ENCODE results near the gene TTC28. TPM values are rescaled to one million over a fixed set of nuclear protein-coding genes. Genes with fewer than 3 reads are reported as not detected.

The TTC28 gene
- total RNA-seq, 1 donor from 2014 or later = 70.8 TPM

DNA sequence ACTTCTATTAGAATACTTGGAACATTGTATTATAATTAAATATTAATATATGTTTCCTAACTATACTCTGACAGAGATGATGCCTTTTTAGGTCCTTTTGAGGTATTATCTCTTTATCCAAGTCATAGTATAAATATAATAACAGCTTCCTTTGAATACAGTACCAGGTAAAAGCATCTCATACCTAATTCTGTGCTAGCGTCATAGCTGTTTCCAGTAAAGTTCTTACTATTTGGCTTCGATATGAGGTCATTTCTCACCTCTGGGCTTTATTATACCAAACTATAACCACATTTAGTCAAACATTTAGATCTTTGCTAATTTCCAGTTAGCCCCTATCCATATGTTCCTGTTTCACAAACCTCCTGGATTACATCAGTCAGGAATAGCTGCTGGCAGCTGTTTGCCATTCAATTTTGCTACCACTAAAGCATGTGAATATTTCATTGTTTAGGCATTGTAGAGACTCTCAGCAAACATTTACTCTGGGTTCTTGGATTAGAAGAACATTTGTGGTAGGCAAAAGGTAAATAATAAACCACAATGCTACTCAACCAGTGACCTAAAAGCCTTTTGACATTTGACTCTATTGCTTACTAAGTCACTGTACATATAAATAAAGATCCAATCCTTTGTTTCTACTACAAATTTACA is 255.1 kb downstream of the TTC28 start:
- Mint-ChIP-seq H3K4me3 (ENCODE audit: unreplicated experiment) (no peak overlapping the region), H3K36me3 (ENCODE audit: low read depth, unreplicated experiment) (no peaks in the 10 kb centered on the region), H3K9me3 (ENCODE audit: unreplicated experiment) (no peaks in the 10 kb centered on the region), H3K4me1 (ENCODE audit: unreplicated experiment) (peaks cover 7% of the 10 kb centered on the region), H3K27me3 (ENCODE audit: unreplicated experiment) (no peaks in the 10 kb centered on the region), H3K27ac (ENCODE audit: unreplicated experiment) (no peak overlapping the region)
- no peak for DNase-seq (ENCODE audit: low spot score)
- TF ChIP-seq, protein P1, sequence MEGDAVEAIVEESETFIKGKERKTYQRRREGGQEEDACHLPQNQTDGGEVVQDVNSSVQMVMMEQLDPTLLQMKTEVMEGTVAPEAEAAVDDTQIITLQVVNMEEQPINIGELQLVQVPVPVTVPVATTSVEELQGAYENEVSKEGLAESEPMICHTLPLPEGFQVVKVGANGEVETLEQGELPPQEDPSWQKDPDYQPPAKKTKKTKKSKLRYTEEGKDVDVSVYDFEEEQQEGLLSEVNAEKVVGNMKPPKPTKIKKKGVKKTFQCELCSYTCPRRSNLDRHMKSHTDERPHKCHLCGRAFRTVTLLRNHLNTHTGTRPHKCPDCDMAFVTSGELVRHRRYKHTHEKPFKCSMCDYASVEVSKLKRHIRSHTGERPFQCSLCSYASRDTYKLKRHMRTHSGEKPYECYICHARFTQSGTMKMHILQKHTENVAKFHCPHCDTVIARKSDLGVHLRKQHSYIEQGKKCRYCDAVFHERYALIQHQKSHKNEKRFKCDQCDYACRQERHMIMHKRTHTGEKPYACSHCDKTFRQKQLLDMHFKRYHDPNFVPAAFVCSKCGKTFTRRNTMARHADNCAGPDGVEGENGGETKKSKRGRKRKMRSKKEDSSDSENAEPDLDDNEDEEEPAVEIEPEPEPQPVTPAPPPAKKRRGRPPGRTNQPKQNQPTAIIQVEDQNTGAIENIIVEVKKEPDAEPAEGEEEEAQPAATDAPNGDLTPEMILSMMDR (IDR thresholded peaks at IDR 0.05; ENCODE audit: unreplicated experiment) = no peak

DNA sequence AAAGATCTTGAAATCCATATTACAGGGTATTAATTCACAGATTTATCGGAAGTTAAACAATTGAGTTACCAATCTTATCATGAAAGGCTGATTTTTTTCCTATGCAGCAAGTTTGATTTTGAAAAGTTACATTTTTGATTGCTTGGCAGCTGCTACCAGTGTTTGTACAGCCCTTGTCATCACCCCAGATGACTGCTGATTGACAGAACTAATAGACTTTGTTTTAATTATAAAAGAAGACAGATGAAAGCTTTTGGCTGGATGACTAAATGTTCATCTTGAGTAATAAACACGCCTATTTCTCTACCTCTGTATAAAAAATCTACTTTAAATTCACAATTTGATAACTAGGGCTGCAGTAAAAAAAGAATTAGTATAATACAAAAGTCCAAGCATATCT is 259.7 kb downstream of the TTC28 start:
- TF ChIP-seq, protein P1 (IDR thresholded peaks at IDR 0.05; ENCODE audit: unreplicated experiment) = no peak
- H3K4me3 Mint-ChIP-seq (ENCODE audit: unreplicated experiment) = no peak overlapping the region
- DNase-seq (ENCODE audit: low spot score) = no peak
- no peaks in the 10 kb centered on the region for H3K36me3 Mint-ChIP-seq (ENCODE audit: low read depth, unreplicated experiment)
- peaks cover 2% of the 10 kb centered on the region for H3K4me1 Mint-ChIP-seq (ENCODE audit: unreplicated experiment)
- no peak overlapping the region for H3K27ac Mint-ChIP-seq (ENCODE audit: unreplicated experiment)
- H3K27me3 Mint-ChIP-seq (ENCODE audit: unreplicated experiment) = no peaks in the 10 kb centered on the region
- no peaks in the 10 kb centered on the region for H3K9me3 Mint-ChIP-seq (ENCODE audit: unreplicated experiment)

DNA sequence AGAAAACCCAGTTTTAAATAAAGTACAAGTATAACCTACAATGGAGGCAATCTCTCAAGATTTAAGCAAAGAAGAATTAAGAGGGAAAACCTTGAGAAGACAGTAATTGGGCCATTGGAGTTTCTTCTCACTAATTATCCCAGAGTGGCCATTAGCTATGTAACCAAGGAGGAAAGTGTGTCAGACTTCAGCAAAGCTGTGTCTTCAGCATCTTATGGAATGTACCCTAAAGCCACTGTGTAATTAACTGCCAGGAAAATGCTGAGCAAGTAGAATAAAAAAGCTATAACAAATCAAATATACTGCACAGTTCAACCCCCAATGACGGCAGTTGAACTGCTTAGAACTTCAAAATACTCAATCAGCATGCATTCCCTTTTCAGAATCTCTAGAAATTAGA is 261.6 kb downstream of the TTC28 start:
- H3K4me3 Mint-ChIP-seq (ENCODE audit: unreplicated experiment) = no peak overlapping the region
- H3K27ac Mint-ChIP-seq (ENCODE audit: unreplicated experiment) = no peak overlapping the region
- H3K4me1 Mint-ChIP-seq (ENCODE audit: unreplicated experiment) = peaks cover 5% of the 10 kb centered on the region
- TF ChIP-seq, protein P1 (IDR thresholded peaks at IDR 0.05; ENCODE audit: unreplicated experiment) = no peak
- no peak for DNase-seq (ENCODE audit: low spot score)
- H3K27me3 Mint-ChIP-seq (ENCODE audit: unreplicated experiment) = no peaks in the 10 kb centered on the region
- H3K36me3 Mint-ChIP-seq (ENCODE audit: low read depth, unreplicated experiment) = no peaks in the 10 kb centered on the region
- H3K9me3 Mint-ChIP-seq (ENCODE audit: unreplicated experiment) = no peaks in the 10 kb centered on the region

DNA sequence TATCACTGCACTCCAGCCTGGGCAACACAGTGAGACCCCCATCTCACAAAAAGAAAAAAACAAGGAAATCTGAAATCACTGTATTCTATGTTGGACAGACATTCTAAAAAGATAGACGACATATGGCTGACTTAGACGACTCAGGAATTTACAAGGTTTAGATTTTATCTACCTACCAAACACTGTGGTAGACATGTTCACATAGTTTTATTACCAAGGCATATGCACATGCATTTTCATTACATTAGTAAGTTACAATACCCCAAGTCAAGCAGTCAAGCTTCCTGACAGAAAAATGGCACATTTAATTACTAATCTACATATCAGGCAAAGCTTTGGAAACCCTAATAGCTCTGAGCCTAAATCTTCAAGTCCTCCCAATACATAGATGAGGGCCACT is 262.2 kb downstream of the TTC28 start:
- Mint-ChIP-seq H3K9me3 (ENCODE audit: unreplicated experiment) (no peaks in the 10 kb centered on the region), H3K36me3 (ENCODE audit: low read depth, unreplicated experiment) (no peaks in the 10 kb centered on the region), H3K27me3 (ENCODE audit: unreplicated experiment) (no peaks in the 10 kb centered on the region), H3K27ac (ENCODE audit: unreplicated experiment) (no peak overlapping the region), H3K4me1 (ENCODE audit: unreplicated experiment) (peaks cover 5% of the 10 kb centered on the region), H3K4me3 (ENCODE audit: unreplicated experiment) (no peak overlapping the region)
- TF ChIP-seq, protein P1 (IDR thresholded peaks at IDR 0.05; ENCODE audit: unreplicated experiment) = no peak
- DNase-seq (ENCODE audit: low spot score) = no peak

DNA sequence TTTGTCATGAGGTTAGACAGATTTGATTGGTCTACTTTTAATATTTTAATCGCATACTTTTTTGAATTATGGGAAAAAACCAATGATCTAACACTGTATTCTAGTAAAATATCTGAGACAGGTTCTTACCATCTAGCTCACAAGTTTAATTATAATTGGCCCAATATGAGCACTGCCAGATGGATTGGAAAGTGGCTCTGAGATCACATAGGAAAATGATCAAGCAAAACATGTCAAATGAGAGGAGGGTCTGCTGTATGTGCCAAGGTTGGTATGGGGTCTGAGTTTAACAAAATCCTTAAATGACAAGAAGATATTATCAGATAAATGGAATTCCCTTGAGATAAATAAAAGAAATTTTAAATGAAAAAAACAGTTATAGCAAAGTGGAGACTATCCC is 264.7 kb downstream of the TTC28 start:
- no peaks in the 10 kb centered on the region for H3K27me3 Mint-ChIP-seq (ENCODE audit: unreplicated experiment)
- H3K4me1 Mint-ChIP-seq (ENCODE audit: unreplicated experiment) = peaks cover 11% of the 10 kb centered on the region
- DNase-seq (ENCODE audit: low spot score) = no peak
- H3K9me3 Mint-ChIP-seq (ENCODE audit: unreplicated experiment) = no peaks in the 10 kb centered on the region
- no peak overlapping the region for H3K4me3 Mint-ChIP-seq (ENCODE audit: unreplicated experiment)
- no peak overlapping the region for H3K27ac Mint-ChIP-seq (ENCODE audit: unreplicated experiment)
- no peaks in the 10 kb centered on the region for H3K36me3 Mint-ChIP-seq (ENCODE audit: low read depth, unreplicated experiment)
- TF ChIP-seq, protein P1 (IDR thresholded peaks at IDR 0.05; ENCODE audit: unreplicated experiment) = no peak

Data from endothelial cell (in vitro differentiated cells).